Endometrial microvascular endothelial cells (primary cell): Measurements from ENCODE around the gene SCN5A. TPM values are rescaled to one million over a fixed set of nuclear protein-coding genes. Genes with fewer than 3 reads are reported as not detected.
"Not testable (repeated sequence)": the region's sequence is repeated elsewhere in the genome, so short reads cannot be mapped to it uniquely, and the experiment has no call there.

ENCODE experiments used
- in situ Hi-C: cut with HindIII; loops from 2 replicates; pipeline ENCODE4 v1.10.0; 2017; ENCODE audit warnings: low sequenced_read_pairs, low pct_unique_long_range_greater_than_20kb; ENCODE audit errors: inconsistent ontology term
- total RNA-seq: library from RNA; depleted of rRNA; stranded (reverse); fragments of >200 nt; gene quantifications from one replicate; pipeline ENCODE4 v1.2.3, GENCODE V29; 2015; ENCODE audit errors: inconsistent ontology term

Gene SCN5A
- total RNA-seq, 1 donor from 2014 or later, result 2.4 TPM

DNA sequence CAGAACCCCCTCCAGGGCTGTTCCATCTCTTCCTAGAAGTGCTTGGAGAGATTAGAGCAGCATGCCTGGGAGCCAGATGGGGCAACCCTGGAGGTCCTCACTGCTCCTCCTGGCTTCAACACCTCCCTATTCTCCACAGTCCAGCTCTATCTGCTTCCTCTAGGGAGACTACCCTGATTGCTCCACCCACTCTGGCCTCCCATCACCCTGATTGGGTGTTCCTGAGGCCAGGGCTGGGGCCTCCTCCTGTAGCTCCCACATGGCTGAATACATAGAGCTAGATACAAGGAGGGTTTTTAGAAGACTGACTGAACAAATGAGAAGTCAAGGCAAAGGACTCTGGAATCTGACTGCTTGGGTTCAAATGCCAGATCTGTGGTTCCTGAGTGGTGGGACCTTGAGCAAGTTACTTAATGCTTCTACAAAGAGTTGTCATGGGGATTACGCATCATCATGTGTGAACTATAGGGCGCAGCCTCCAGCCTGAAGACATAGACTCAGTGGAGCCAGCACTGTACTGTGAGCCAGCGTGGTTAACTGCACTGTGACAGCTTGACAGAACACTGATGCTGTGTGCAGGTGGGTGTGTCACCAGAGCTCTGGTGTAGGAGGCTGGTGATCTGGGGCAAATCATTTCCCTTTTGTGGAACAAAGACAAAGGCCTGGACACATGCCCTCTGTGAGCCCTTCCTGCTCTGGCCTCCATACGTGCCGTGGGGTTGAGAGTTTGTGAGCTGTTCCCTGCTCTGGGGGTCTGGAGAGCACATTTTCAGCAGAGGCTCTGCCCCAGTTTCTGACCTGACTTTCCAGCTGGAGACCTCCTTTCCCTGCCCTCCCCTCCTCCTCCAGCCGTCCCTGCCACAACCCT lies 74.8 kb downstream of the SCN5A start:
- in situ Hi-C loops, result no loop called here

DNA sequence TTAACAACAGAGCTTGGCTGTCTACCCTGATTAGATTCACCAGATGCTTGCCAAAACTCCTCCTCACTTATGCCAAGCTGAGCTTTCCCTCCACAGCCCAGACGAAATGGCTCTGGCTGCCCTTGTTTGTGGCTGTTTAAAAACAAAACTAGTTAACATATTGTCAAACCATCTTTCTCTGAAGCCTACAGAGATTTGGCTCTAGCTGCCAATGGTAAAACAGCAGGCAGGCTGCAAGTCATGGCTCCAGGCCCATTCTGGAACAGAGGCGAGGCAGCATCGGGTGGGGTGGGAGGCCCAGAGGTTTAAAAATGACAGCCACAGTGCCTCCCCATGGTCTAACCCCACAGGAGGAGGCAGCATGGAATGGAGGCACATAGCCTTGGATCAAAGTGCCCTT lies 75.9 kb downstream of the SCN5A start:
- in situ Hi-C loops, result no loop called here

DNA sequence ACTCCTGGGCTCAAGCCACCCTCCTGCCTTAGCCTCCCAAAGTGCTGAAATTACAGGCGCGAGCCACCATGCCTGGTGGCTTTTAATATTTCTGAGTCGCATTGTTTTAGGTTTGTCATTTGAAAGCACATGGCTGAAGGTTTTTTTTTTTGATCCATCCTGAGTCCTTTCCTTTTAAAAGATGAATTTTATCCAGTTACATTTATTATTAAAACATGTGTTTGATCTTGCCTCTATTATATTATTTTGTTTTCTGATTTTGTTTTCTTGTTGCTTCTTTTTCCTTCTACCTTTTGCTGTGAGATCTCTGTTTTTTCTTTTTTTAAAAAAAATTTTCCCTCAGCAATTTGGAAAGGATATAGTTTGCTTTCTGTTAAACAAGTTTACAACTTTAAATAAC lies 76.4 kb downstream of the SCN5A start:
- in situ Hi-C loops, result no loop called here

DNA sequence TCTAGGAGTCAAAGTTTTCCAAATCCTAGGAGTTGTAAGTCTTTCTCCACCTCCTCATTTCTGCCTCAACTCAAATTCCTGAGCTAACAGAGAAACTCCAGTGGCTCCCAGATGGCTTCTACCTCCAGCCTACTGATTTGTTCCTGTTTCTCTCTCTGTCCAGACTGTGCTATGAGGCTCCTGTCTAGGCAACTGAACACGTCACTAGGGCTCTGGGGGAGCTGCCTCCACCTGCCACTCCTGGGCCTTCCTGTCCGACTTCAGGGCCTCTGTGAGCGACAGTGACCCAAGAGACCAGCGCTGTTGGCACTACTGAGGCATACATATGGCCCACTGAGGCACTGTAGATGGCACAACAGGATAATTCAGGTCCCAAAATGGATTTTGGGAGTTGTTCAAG lies 82.0 kb downstream of the SCN5A start:
- in situ Hi-C loops, result no loop called here

DNA sequence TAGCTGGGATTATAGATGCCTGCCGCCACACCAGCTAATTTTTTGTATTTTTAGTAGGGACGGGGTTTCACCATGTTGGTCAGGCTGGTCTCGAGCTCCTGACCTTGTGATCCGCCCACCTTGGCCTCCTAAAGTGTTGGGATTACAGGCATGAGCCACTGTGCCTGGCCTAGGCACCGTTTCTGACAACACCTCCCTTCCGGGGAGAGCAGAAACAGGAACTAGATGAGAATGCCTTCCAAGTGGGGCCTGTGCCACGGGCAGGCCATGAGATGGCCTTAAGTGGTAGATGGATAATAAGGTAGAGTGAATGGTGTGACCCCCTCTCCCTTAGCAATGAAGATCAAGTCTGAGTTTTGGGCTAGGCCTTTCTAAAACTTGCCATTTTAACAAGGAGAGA lies 82.7 kb downstream of the SCN5A start:
- in situ Hi-C loops, result not testable (repeated sequence)

DNA sequence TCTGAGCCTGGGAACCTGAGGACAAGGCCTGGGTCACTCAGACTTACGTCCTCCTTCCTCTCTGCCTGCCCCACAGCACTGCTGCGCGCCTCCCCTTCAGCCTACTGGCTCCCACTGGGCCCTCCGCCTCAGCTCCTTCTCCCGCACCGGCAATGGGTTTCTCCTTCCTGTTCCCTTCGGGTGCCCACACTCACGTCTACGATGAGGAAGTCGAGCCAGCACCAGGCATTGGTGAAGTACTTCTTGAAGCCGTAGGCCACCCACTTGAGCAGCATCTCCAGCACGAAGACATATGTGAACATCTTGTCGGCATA lies 83.3 kb downstream of the SCN5A start:
- in situ Hi-C loops, result no loop called here

DNA sequence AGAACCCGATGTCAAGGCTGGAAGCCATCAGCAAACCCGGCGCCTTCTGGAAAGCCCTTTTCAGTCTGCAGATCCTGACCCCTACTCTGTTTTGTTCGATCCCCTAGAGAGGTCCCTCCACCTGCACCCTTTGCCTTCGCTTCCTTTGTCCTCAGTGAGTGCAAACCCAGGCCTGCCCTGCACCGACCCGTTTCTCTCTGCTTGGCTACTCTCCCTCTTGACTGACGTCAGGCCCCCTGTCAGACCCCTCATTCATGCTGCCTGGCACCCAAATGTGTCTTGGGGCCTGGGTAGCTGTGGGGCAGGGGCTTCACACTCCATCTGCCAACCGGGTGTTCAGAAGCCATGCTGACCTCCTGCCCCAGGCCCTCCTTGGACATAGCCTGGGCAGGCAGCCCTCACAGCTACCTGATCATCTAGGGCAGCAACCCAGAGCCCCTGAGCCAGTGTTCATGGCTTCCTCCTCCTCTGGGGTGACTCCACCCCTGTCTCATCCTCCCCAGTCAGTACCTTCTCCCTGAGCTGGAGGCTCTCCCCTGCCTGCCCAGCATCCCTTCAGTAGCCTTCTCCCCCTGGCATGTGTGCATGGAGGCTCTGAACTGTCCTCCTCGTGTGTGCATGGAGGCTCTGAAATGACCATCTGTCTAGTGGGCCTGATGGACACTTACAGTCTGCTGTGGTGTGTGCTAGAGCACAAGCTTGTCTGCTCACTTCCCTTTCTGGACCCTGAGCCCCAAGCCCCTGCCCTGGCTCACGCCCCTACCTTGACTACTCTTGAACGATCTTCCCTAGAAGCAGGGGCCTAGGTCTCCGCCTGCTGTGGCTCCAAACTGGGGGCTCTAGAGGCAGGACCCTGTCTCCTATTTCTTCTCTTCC lies 83.9 kb downstream of the SCN5A start:
- in situ Hi-C loops, result no loop called here

DNA sequence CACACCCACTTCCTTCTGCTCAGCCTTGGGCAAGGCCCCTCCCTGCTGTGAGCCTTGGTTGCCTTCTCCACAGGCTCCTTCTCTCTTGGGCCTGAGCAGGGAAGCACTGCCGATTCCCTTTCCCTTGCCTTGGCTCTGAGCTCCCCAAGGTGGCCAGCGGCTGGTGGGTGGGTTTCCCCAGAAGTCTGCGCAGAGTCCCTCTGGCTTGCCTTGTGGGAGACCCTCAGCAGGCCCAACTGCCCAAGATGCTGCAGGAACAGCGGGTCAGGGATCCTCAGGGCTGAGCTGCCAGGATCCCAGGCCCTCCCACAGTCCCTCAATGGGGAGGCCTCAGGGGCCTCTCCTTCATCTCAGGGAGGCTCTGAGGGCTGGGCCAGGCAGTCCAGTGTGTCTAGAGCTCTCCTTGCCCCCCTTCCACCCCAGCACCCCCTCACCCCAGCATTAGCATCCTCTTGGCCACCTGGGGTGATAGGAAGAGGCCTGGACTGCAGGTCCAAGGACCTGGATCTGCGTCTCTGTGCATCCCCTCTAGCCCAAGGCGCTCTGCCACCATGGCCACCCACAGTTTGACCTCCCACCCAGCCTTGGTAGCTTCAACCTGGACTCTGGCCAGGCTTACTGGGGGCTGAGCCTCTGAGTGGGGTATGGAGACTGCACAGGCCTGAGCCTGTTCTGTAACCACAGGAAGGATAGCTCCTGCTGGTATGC lies 84.7 kb downstream of the SCN5A start:
- in situ Hi-C loops, result no loop called here

DNA sequence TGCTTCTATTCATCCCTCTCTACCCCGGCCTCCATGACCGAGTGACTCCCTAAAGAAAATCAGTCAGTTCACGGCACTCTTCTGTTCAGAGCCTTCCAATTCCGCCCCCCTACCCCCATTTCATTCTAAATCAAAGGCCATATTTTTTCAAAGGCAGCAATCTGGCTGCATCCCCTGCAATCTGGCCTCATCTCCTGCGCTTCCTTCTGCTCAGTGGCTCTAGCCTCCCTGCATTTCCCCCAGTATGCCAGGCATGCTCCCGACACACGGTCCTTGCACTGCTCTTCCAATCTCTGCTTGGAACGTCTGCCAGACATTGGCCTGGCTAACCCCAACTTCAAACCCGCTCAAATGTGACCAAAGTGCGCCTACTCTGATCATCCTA lies 85.6 kb downstream of the SCN5A start:
- in situ Hi-C loops, result no loop called here

DNA sequence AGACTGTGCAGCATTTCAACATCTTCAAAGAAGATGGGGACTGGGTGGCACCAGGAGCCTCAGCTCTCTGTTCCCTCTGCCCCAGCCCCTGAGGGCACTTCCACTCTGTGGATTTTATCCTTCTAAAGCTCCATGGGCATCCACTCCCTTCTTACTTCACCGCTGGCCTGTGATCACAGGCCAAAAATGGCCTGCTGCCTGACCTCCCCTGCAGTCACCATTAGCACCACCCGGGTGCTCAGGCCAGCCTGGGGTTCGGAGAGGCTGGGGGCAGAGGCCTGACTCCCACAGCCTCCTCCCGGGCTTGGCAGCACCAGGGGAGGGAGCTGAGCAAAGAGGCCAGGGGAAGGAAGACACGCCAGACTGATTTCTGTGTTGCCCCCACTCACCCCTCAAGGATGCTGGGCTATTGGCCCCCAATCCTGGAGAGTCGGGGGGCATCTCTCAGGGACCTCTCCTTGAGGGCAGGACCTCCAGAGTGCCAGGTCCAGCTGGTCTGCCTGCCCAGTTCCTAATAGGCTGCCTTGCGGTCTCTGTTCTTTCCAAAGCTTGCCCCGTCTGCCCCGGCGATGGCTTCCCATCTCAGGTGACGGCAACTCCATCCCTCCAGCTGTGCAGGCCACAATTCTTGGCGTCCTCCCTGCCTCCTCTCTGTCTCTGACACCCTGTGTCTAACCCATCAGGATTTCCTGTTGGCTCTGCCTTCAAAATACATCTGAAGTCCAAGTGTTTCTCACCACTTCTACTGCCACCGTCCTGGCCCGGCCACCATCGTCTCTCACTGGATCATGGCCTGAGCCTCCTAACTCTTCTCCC lies 86.2 kb downstream of the SCN5A start:
- in situ Hi-C loops, result no loop called here

DNA sequence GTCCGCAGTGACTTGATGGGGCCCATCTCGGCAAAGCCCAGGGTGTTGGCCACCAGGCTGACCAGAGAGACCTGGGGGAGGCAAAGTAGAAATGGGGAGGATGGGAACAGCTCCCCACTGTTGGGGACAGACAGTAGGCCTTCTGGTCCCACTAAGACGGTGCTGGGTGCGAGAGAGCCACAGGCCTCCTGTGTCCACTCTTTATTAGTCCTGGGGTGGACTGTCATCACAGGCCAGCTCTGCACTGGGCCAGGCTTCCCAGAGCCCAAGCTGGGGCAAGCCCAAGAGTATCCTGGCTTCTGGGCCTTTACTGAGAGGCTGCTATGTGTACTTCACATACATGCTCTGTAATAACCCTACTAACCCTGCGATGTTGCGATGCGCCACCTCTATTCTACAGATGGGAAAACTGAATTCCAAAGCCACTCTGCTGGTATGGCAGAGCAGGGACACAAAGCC lies 87.0 kb downstream of the SCN5A start:
- in situ Hi-C loops, result no loop called here

DNA sequence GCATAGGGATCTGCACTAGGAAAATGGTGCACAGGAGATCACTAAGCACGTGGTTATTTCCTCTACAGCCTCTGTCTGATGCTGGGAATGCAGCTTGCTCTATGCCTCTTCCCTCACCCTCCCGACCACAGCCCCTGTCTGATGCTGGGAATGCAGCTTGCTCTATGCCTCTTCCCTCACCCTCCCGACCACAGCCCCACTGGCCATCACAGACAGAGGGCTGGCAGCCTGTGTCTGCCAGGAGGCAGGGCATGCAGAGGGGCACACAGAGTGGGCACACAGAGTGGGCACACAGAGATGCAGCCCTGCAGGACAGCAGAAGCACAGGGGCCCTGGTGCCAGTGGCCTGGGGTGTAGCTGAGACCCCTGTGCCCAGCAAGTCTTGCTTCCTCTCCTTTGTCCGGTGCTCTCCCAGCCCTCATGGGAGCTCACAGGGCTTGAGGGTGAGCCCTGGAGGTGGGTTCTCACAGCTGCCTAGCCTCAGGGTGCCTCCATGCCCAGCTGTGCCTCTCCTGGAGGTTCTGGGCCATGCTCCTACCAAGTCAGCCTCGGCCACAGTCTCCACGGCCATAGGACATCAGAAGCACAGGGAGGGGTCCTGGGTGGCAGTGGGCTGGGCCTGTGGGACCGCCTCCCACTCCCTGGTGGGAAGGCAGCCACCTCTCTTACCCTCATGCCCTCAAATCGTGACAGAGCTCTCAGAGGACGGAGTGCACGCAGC lies 87.6 kb downstream of the SCN5A start:
- in situ Hi-C loops, result no loop called here

DNA sequence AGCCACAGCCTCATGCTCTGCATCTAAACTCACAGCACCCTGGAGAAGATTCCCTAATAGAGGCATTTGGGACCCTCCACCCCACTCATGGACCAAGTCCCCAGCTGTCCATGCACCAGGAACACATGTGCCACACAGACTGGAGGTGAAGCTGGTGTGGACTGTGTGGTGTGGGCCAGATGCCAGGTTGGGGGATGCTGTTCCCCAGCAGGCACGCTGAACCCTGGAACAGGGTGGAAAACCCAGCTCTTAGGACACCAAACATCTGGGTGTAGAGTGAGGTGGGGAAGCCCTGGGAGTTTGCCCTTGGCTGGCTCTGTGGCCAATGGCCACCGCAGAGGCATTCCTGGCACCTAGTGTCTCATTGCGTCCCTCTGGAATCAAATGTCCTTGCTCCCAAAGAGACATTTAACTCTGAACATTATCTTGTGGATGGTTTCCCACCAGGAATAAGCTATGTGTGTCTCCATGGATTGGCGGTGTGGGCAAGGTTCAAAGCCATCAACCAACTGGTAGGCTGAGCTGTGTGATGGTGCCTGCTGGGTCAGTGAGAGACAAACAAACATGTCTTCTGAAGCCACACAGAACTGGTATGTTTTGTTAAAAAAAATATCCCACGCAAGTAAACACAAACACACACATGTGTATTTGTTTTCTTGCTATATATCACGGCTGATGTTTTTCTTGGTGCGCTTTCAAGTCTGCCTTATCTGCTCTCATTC lies 88.3 kb downstream of the SCN5A start:
- in situ Hi-C loops, result no loop called here

DNA sequence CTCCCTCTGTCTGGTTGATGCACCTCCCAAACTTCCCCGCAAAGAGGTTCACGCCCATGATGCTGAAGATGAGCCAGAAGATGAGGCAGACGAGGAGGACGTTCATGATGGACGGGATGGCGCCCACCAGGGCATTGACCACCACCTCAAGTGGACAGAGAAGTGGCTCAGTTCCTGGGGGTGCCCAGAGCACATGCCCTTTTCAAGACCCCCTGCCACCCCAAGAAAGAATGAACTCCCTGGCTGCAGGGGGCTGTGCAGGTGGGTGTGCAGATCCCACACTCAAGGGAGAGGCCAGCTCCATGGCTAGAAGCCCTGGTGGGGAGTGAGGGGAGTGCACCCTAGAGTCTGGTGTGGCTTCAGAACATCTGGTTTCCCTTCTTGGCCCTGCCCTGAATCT lies 89.2 kb downstream of the SCN5A start:
- in situ Hi-C loops, result no loop called here

DNA sequence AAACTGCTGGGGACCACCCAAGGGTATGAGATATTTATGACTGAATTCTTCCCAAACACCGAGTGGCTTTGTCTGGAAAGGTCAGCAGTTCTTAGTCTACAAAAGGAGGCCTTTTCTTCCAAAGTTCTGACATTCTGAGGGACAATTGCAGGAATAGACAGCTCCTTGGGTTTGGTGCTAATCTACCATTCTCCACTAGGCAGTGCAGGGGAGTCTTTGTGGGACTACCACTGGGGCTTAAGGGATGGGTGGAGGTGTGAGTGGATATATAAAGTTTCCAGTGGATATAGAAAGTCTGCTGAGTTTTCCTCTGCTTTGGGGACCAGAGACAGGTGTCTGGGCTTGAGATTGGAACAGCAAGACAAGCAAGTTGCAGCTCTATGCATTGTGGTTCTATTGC lies 90.6 kb downstream of the SCN5A start:
- in situ Hi-C loops, result no loop called here

DNA sequence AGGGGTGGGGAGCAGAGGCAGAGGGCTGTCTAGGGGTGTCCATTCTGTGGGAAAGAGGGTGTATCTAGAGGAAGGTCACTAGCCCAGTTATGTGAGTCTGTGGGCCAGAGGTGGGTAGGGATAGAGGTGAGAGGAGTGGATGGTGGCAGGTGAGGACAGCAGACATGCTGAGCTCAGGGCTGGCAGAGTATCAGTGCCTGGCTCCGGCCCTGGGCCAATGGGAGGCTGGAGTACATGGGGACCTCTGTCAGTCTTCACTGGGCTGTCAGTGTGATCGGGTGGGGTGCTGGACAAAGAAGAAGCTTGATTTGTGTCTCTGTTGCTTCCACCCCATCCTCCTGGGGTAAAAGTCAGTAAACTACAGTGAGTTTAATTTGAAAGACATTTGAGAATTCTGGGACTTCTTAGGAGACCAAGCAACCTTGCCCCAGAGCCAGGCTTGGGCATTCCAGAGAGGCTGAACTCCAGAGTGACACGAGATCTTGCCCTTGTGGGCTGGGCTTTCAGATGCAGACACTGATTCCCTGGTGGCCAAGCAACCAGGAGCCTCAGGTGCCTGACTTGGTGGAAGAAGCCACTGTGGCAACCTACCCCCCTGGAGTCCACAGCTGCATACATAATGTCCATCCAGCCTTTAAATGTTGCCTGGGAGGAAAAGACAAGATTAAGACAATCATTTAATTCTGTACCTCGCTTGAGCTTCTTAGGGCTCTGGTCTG lies 92.7 kb downstream of the SCN5A start:
- in situ Hi-C loops, result no loop called here

DNA sequence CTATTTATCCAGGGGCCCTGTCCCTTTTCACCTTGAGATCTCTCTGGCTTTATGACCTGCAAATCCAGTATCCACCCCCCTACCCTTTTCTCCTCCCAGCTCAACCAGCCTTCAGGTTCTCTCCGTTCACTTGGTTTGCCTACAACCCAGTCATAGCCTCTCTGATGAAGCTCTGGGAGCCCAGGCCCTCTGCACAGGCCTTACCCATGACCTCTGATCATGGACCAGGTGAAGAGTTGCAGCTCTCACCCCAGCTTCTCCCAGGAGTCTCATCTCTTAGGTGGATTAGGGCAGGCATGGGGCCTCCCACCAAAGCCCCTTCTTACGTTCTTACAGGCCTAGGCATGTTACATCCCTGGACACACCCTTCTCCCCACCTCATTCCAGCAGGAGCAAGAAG lies 93.6 kb downstream of the SCN5A start:
- in situ Hi-C loops, result no loop called here
